HCT116 (cell line): ENCODE results near the gene RALGAPA1. TPM values are rescaled to one million over a fixed set of nuclear protein-coding genes. Genes with fewer than 3 reads are reported as not detected.

ENCODE experiments used
- ATAC-seq: fragments of 200-7000 bp; cut with Tn5 transposase; 2 replicates; pipeline ENCODE4 v1.9.1; 2020; ENCODE audit warnings: mild to moderate bottlenecking, moderate library complexity
- BruUV-seq: library from RNA; stranded (reverse); fragments of 400-500 nt; replicated peaks from 2 replicates; lab custom pipeline; 2021; lab: Mats Ljungman, UMichigan
- CTCF ChIA-PET: fragments of 300-600 bp; sonication (Branson Sonifier 250); formaldehyde crosslinking; loops from one replicate; lab custom pipeline; 2021; ENCODE audit warnings: antibody characterized with exemption; lab: Charles Lee
- POLR2A ChIA-PET: fragments of 300-600, 350-600 bp; sonication (Branson Sonifier 250); formaldehyde crosslinking; loops from one replicate; lab custom pipeline; 2021; ENCODE audit warnings: antibody characterized with exemption; lab: Charles Lee
- RAD21 ChIA-PET, 2 experiments: fragments of 300-600 bp; sonication (Branson Sonifier 250); formaldehyde crosslinking; loops; one replicate each; lab custom pipeline; 2023; ENCODE audit warnings: low total read pairs in 2 of 2; ENCODE audit not compliant: uncharacterized antibody in 2 of 2, unreplicated experiment in 2 of 2, low non-redundant PET in 1 of 2; lab: Charles Lee
- DNase-seq: peaks from one replicate; pipeline ENCODE4 v3.0.0-alpha.2; 2010; ENCODE audit warnings: low read depth, low spot score
- H2AFZ ChIP-seq: fragments of 200-600 bp; shearing (Covaris generic), sonication (generic); 2 replicates; pipeline ENCODE4 v1.6.1; 2017; ENCODE audit warnings: low read depth, mixed run types, mixed read lengths, antibody characterized with exemption, low read length; ENCODE audit not compliant: poor library complexity, severe bottlenecking
- H3K27ac ChIP-seq: 2 replicates; pipeline ENCODE4 v1.5.1; 2012; ENCODE audit warnings: low read depth, low read length
- H3K27me3 ChIP-seq: fragments of 200-600 bp; sonication (generic); 2 replicates; pipeline ENCODE4 v1.6.1; 2016; ENCODE audit warnings: mixed run types, low read length, mixed read lengths; ENCODE audit not compliant: insufficient read depth
- H3K36me3 ChIP-seq, 2 experiments: fragments of 200-500 bp in 1 of 2; fragments of 200-600 bp in 1 of 2; sonication (Bioruptor generic) in 1 of 2; sonication (generic) in 1 of 2; 2 replicates each; pipeline versions ENCODE4 v1.5.1 to v1.6.1; 2014 to 2016; ENCODE audit warnings: low read length in 2 of 2, inconsistent platforms in 1 of 2, mixed read lengths in 1 of 2, mixed run types in 1 of 2; ENCODE audit not compliant: insufficient read depth in 2 of 2, control insufficient read depth in 1 of 2
- H3K4me1 ChIP-seq, 2 experiments: fragments of 200-600 bp in 1 of 2; sonication (generic) in 1 of 2; 2 replicates each; pipeline versions ENCODE4 v1.5.1 to v1.6.1; 2012 to 2017; ENCODE audit warnings: low read length in 2 of 2, inconsistent platforms in 1 of 2, mild to moderate bottlenecking in 1 of 2, mixed read lengths in 1 of 2, mixed run types in 1 of 2, moderate library complexity in 1 of 2; ENCODE audit not compliant: insufficient read depth in 2 of 2, control insufficient read depth in 1 of 2
- H3K4me2 ChIP-seq: fragments of 200-600 bp; sonication (generic); 2 replicates; pipeline ENCODE4 v1.6.1; 2017; ENCODE audit warnings: mixed run types, low read length, mixed read lengths
- H3K4me3 ChIP-seq, 2 experiments: fragments of 200-600 bp in 1 of 2; sonication (generic) in 1 of 2; replicated peaks in 1 of 2; 2 replicates each; pipeline ENCODE4 v1.5.1; 2011 to 2016; ENCODE audit warnings: low read length in 2 of 2, control low read depth in 1 of 2, low read depth in 1 of 2, mild to moderate bottlenecking in 1 of 2, mixed read lengths in 1 of 2, mixed run types in 1 of 2
- H3K79me2 ChIP-seq: fragments of 200-600 bp; sonication (generic); 2 replicates; pipeline ENCODE4 v1.6.1; 2017; ENCODE audit warnings: mild to moderate bottlenecking, mixed run types, low read length, moderate library complexity, mixed read lengths; ENCODE audit not compliant: insufficient read depth
- H3K9ac ChIP-seq: fragments of 200-600 bp; sonication (generic); 2 replicates; pipeline ENCODE4 v1.6.1; 2016; ENCODE audit warnings: low read length, mixed read lengths
- H3K9me2 ChIP-seq: fragments of 200-600 bp; sonication (generic), shearing (Covaris generic); 2 replicates; pipeline ENCODE4 v1.6.1; 2017; ENCODE audit warnings: mixed run types, mild to moderate bottlenecking, moderate library complexity; ENCODE audit not compliant: insufficient read depth
- H3K9me3 ChIP-seq, 2 experiments: fragments of 200-500 bp in 1 of 2; fragments of 200-600 bp in 1 of 2; sonication (Bioruptor generic) in 1 of 2; sonication (generic) in 1 of 2; 2 replicates each; pipeline ENCODE4 v1.6.1; 2014 to 2017; ENCODE audit warnings: low read length in 2 of 2, mixed read lengths in 2 of 2, inconsistent platforms in 1 of 2, low read depth in 1 of 2, mild to moderate bottlenecking in 1 of 2, mixed run types in 1 of 2, moderate library complexity in 1 of 2; ENCODE audit not compliant: control insufficient read depth in 1 of 2, insufficient read depth in 1 of 2
- H4K20me1 ChIP-seq: fragments of 200-600 bp; sonication (generic), shearing (Covaris generic); 2 replicates; pipeline ENCODE4 v1.6.1; 2017; ENCODE audit warnings: mixed run types, mild to moderate bottlenecking, moderate library complexity; ENCODE audit not compliant: insufficient read depth
- CBX3 ChIP-seq: IDR thresholded peaks from 2 replicates; pipeline ENCODE4 v1.6.1; 2012; ENCODE audit warnings: low read depth
- CEBPB ChIP-seq: IDR thresholded peaks from 2 replicates; pipeline ENCODE4 v1.6.1; 2012; ENCODE audit warnings: low read depth
- EGR1 ChIP-seq: IDR thresholded peaks from 2 replicates; pipeline ENCODE4 v1.6.1; 2012; ENCODE audit warnings: low read depth
- EZH2phosphoT487 ChIP-seq: fragments of 200-600 bp; IDR thresholded peaks from 2 replicates; pipeline ENCODE4 v1.6.1; 2018; ENCODE audit warnings: antibody characterized with exemption, borderline replicate concordance
- FOSL1 ChIP-seq: IDR thresholded peaks from 2 replicates; pipeline ENCODE4 v1.6.1; 2012; ENCODE audit warnings: low read depth
- JUND ChIP-seq: IDR thresholded peaks from 2 replicates; pipeline ENCODE4 v1.6.1; 2012
- POLR2A ChIP-seq: IDR thresholded peaks from 2 replicates; pipeline ENCODE4 v1.7.0; 2011; ENCODE audit warnings: borderline replicate concordance; ENCODE audit not compliant: insufficient read depth, insufficient read length; ENCODE audit errors: extremely low read depth
- POLR2AphosphoS5 ChIP-seq: IDR thresholded peaks from 2 replicates; pipeline ENCODE4 v1.6.1; 2011; ENCODE audit warnings: mild to moderate bottlenecking, low read depth, low read length, moderate library complexity
- SP1 ChIP-seq: IDR thresholded peaks from 2 replicates; pipeline ENCODE4 v1.6.1; 2012; ENCODE audit warnings: low read depth
- SRF ChIP-seq: IDR thresholded peaks from 2 replicates; pipeline ENCODE4 v1.6.1; 2012; ENCODE audit warnings: low read depth
- TCF7L2 ChIP-seq: IDR thresholded peaks from 2 replicates; pipeline ENCODE4 v1.7.0; 2011; ENCODE audit warnings: borderline replicate concordance, inconsistent platforms; ENCODE audit not compliant: insufficient read depth, insufficient read length; ENCODE audit errors: extremely low read depth
- ZNF274 ChIP-seq: fragments of 200-500 bp; sonication (Bioruptor generic); IDR thresholded peaks from 2 replicates; pipeline ENCODE4 v1.6.1; 2014; ENCODE audit warnings: mild to moderate bottlenecking, low read depth, low read length, inconsistent platforms
- intact Hi-C: fragments of 100-400 bp; cut with micrococcal nuclease; formaldehyde crosslinking; loops from 2 replicates; pipeline ENCODE4 v1.10.0; 2022
- total RNA-seq: library from RNA; stranded (reverse); gene quantifications from one replicate; pipeline ENCODE4 v1.2.1, GENCODE V29; 2021; ENCODE audit not compliant: unreplicated experiment
- TF ChIP-seq, protein P1 (sequence below): IDR thresholded peaks from 2 replicates; pipeline ENCODE4 v1.6.1; 2011; ENCODE audit warnings: mild to moderate bottlenecking, low read length, moderate library complexity; ENCODE audit not compliant: insufficient replicate concordance; ENCODE audit errors: extremely low read depth
- TF ChIP-seq, protein P2 (sequence below): IDR thresholded peaks from 2 replicates; pipeline ENCODE4 v1.6.1; 2012
- TF ChIP-seq, protein P3 (sequence below): IDR thresholded peaks from 2 replicates; pipeline ENCODE4 v1.6.1; 2012; ENCODE audit warnings: low read depth

The RALGAPA1 gene
- total RNA-seq, 1 experiment from 2014 or later, result 29.3 TPM

DNA sequence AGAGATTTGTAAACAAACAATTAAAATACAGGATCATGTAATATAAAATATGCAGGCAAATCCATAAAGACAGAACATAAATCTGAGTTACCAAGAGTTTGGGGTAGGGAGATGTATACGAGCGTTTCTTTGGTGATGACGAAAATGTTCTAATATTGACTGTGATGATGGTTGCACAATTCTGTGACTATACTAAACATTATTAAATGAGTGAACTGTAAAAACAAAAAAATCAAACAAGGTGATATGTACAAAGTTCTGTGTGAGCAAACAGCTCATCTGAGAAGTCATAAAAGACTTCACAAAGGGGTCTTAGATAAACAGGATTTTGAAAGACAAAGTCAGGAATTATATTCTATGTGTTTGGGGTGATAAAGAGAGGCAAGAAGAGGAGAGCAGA, 147.2 kb downstream of the RALGAPA1 start:
- Histone ChIP-seq H3K9ac (no peak overlapping the region), H3K9me3 (no peaks in the 10 kb centered on the region), H4K20me1 (no peaks in the 10 kb centered on the region), H3K4me3 (no peak overlapping the region), H3K27ac (no peak overlapping the region), H3K4me2 (no peak overlapping the region), H3K9me2 (no peaks in the 10 kb centered on the region), H3K4me1 (no peaks in the 10 kb centered on the region), H3K79me2 (no peaks in the 10 kb centered on the region), H3K27me3 (no peaks in the 10 kb centered on the region), H2AFZ (no peak overlapping the region), H3K36me3 (no peaks in the 10 kb centered on the region)
- intact Hi-C loops, result no loop called here
- DNase-seq (no peak), ATAC-seq (no peak)
- TF ChIP-seq CBX3, result no peak
- no peak for TF ChIP-seq ZNF274
- TF ChIP-seq EGR1, result no peak
- TF ChIP-seq POLR2AphosphoS5, result no peak
- TF ChIP-seq, protein P1, sequence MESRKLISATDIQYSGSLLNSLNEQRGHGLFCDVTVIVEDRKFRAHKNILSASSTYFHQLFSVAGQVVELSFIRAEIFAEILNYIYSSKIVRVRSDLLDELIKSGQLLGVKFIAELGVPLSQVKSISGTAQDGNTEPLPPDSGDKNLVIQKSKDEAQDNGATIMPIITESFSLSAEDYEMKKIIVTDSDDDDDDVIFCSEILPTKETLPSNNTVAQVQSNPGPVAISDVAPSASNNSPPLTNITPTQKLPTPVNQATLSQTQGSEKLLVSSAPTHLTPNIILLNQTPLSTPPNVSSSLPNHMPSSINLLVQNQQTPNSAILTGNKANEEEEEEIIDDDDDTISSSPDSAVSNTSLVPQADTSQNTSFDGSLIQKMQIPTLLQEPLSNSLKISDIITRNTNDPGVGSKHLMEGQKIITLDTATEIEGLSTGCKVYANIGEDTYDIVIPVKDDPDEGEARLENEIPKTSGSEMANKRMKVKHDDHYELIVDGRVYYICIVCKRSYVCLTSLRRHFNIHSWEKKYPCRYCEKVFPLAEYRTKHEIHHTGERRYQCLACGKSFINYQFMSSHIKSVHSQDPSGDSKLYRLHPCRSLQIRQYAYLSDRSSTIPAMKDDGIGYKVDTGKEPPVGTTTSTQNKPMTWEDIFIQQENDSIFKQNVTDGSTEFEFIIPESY, result no peak
- no TSS peak for BruUV-seq
- ChIA-PET CTCF (no interaction called here), RAD21 (no interaction called here), POLR2A (no interaction called here)

DNA sequence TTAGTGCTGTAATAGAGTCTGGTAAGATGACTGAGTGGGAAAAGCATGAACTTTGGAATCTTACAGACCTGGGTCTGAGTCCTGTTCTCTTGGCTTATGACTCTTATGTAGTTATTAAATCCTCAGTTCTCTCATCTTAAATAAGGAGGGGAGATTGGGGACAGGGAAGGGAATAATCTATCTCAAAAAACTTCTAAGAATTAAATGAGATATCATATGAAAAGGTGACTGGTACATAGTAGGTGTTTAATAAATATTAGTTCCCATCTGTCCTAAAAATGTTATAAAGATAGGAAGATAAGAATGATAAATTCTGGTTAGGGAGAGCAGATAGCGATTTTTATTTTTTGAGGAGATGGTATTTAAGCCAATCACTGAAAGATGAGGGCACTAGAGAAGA, 156.1 kb downstream of the RALGAPA1 start:
- H3K4me1 ChIP-seq, result no peaks in the 10 kb centered on the region
- no peak overlapping the region for H3K9ac ChIP-seq
- H3K9me2 ChIP-seq, result no peaks in the 10 kb centered on the region
- no peak for ATAC-seq
- ChIA-PET POLR2A (no interaction called here), CTCF (no interaction called here), RAD21 (no interaction called here)
- no peak for DNase-seq
- no peak overlapping the region for H3K4me2 ChIP-seq
- H3K79me2 ChIP-seq, result no peaks in the 10 kb centered on the region
- no TSS peak for BruUV-seq
- H3K9me3 ChIP-seq, result no peaks in the 10 kb centered on the region
- H3K27me3 ChIP-seq, result no peaks in the 10 kb centered on the region
- no peak overlapping the region for H2AFZ ChIP-seq
- H3K4me3 ChIP-seq, result no peak overlapping the region
- intact Hi-C loops, result no loop called here
- 0 out of 2 replicates have a peak, but pooled peaks cover 3% of the 10 kb centered on the region for H4K20me1 ChIP-seq
- H3K27ac ChIP-seq, result no peak overlapping the region
- no peaks in the 10 kb centered on the region for H3K36me3 ChIP-seq
- no peak for TF ChIP-seq TCF7L2
- no peak for TF ChIP-seq EGR1
- no peak for TF ChIP-seq ZNF274
- TF ChIP-seq POLR2A, result no peak
- no peak for TF ChIP-seq JUND
- TF ChIP-seq FOSL1, result no peak
- no peak for TF ChIP-seq CEBPB
- TF ChIP-seq SRF, result no peak
- TF ChIP-seq, protein P2, sequence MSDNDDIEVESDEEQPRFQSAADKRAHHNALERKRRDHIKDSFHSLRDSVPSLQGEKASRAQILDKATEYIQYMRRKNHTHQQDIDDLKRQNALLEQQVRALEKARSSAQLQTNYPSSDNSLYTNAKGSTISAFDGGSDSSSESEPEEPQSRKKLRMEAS, result no peak
- TF ChIP-seq CBX3, result no peak
- TF ChIP-seq, protein P3, sequence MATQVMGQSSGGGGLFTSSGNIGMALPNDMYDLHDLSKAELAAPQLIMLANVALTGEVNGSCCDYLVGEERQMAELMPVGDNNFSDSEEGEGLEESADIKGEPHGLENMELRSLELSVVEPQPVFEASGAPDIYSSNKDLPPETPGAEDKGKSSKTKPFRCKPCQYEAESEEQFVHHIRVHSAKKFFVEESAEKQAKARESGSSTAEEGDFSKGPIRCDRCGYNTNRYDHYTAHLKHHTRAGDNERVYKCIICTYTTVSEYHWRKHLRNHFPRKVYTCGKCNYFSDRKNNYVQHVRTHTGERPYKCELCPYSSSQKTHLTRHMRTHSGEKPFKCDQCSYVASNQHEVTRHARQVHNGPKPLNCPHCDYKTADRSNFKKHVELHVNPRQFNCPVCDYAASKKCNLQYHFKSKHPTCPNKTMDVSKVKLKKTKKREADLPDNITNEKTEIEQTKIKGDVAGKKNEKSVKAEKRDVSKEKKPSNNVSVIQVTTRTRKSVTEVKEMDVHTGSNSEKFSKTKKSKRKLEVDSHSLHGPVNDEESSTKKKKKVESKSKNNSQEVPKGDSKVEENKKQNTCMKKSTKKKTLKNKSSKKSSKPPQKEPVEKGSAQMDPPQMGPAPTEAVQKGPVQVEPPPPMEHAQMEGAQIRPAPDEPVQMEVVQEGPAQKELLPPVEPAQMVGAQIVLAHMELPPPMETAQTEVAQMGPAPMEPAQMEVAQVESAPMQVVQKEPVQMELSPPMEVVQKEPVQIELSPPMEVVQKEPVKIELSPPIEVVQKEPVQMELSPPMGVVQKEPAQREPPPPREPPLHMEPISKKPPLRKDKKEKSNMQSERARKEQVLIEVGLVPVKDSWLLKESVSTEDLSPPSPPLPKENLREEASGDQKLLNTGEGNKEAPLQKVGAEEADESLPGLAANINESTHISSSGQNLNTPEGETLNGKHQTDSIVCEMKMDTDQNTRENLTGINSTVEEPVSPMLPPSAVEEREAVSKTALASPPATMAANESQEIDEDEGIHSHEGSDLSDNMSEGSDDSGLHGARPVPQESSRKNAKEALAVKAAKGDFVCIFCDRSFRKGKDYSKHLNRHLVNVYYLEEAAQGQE, result no peak
- TF ChIP-seq SP1, result no peak
- TF ChIP-seq EZH2phosphoT487, result no peak
